K562 (cell line): Measurements from ENCODE around the gene POLD3. TPM values are rescaled to one million over a fixed set of nuclear protein-coding genes. Genes with fewer than 3 reads are reported as not detected.

Source experiments
- ATAC-seq: fragments of 200-7000 bp; cut with Tn5 transposase; 3 replicates; pipeline ENCODE4 v1.9.1; 2020; ENCODE audit warnings: moderate library complexity
- BruUV-seq: library from RNA; stranded (reverse); fragments of 400-500 nt; replicated peaks from 2 replicates; lab custom pipeline; 2021; lab: Mats Ljungman, UMichigan
- CTCF ChIA-PET: fragments of 300-600 bp; formaldehyde crosslinking; extraction: SDS; loops from one replicate; lab custom pipeline; 2021; ENCODE audit warnings: low intra/inter-chr PET ratio; lab: Yijun Ruan, JAX
- POLR2A ChIA-PET: fragments of 300-600, 350-650 bp; sonication (Branson Sonifier 250); formaldehyde crosslinking; extraction: SDS; loops from one replicate; lab custom pipeline; 2021; ENCODE audit warnings: antibody characterized with exemption, inconsistent platforms; lab: Yijun Ruan, JAX
- DNase-seq, 4 experiments: peaks; one replicate each; pipeline versions ENCODE4 v3.0.0 to v3.0.0-alpha.2; 2011 to 2018; ENCODE audit warnings: low spot score in 3 of 4, mixed read lengths in 3 of 4; ENCODE audit errors: extremely low read depth in 1 of 4
- FAIRE-seq: peaks from 2 replicates; lab custom pipeline; 2011; peaks lifted over from hg19 to GRCh38; lab: Jason Lieb, UNC
- H2AFZ ChIP-seq: 2 replicates; pipeline ENCODE4 v1.6.0; 2011; ENCODE audit warnings: low read depth, low read length, control low read depth, inconsistent platforms
- H3K27ac ChIP-seq: fragments of 200-600 bp; 3 replicates; pipeline ENCODE4 v1.8.0; 2011; ENCODE audit warnings: low read depth, mild to moderate bottlenecking, control low read depth, inconsistent platforms, low read length, moderate library complexity, mixed read lengths; ENCODE audit errors: extremely low read depth
- H3K27me3 ChIP-seq, 2 experiments: fragments of 300-600 bp in 1 of 2; 2 replicates in 1 of 2; 3 replicates in 1 of 2; pipeline versions ENCODE4 v1.6.0 to v1.8.0; 2011; ENCODE audit warnings: inconsistent platforms in 2 of 2, low read length in 2 of 2, mild to moderate bottlenecking in 1 of 2, mixed read lengths in 1 of 2, moderate library complexity in 1 of 2; ENCODE audit not compliant: control insufficient read depth in 2 of 2, insufficient read depth in 2 of 2
- H3K36me3 ChIP-seq: fragments of 300-600 bp; 3 replicates; pipeline ENCODE4 v1.8.0; 2011; ENCODE audit warnings: mild to moderate bottlenecking, low read length, inconsistent platforms; ENCODE audit not compliant: control insufficient read depth, insufficient read depth
- H3K4me1 ChIP-seq, 2 experiments: fragments of 200-600 bp in 1 of 2; replicated peaks in 1 of 2; 2 replicates in 1 of 2; 3 replicates in 1 of 2; pipeline versions ENCODE4 v1.5.1 to v1.8.0; 2011; ENCODE audit warnings: inconsistent platforms in 2 of 2, low read length in 2 of 2, mild to moderate bottlenecking in 1 of 2, mixed read lengths in 1 of 2, moderate library complexity in 1 of 2; ENCODE audit not compliant: control insufficient read depth in 2 of 2, insufficient read depth in 2 of 2
- H3K4me2 ChIP-seq: 2 replicates; pipeline ENCODE4 v1.6.1; 2011; ENCODE audit warnings: low read length, control low read depth, inconsistent platforms, mixed read lengths; ENCODE audit not compliant: insufficient read depth
- H3K4me3 ChIP-seq: fragments of 200-600 bp; sonication (generic), shearing (Covaris generic); 2 replicates; pipeline ENCODE4 v1.5.1; 2016; ENCODE audit warnings: control low read depth, inconsistent platforms
- H3K79me2 ChIP-seq: fragments of 200-600 bp; 3 replicates; pipeline ENCODE4 v1.8.0; 2011; ENCODE audit warnings: low read length, inconsistent platforms; ENCODE audit not compliant: control insufficient read depth, insufficient read depth
- H3K9ac ChIP-seq, 2 experiments: 2 replicates each; pipeline versions ENCODE4 v1.6.0 to v1.6.1; 2011; ENCODE audit warnings: low read depth in 2 of 2, low read length in 2 of 2, control low read depth in 1 of 2, inconsistent platforms in 1 of 2, mild to moderate bottlenecking in 1 of 2, mixed read lengths in 1 of 2; ENCODE audit not compliant: insufficient read depth in 1 of 2
- H3K9me1 ChIP-seq: one replicate; pipeline ENCODE4 v1.6.0; 2011; ENCODE audit warnings: inconsistent platforms, mild to moderate bottlenecking, low read length, moderate library complexity; ENCODE audit not compliant: control insufficient read depth, insufficient read depth
- H3K9me3 ChIP-seq: replicated peaks from 2 replicates; pipeline ENCODE4 v1.5.1; 2011; ENCODE audit warnings: low read depth, low read length, inconsistent platforms; ENCODE audit not compliant: control insufficient read depth, insufficient read depth
- H4K20me1 ChIP-seq: replicated peaks from 2 replicates; pipeline ENCODE4 v1.6.1; 2011; ENCODE audit warnings: low read length, inconsistent platforms, mixed read lengths; ENCODE audit not compliant: control insufficient read depth, insufficient read depth
- E2F3 ChIP-seq: fragments of 250-450 bp; sonication (Bioruptor Pico); IDR thresholded peaks from 2 replicates; pipeline ENCODE4 v1.4.0; 2020; ENCODE audit warnings: mild to moderate bottlenecking
- ELF4 ChIP-seq: fragments of 450-650 bp; formaldehyde crosslinking; IDR thresholded peaks from 2 replicates; pipeline ENCODE4 v1.4.0; 2022; ENCODE audit warnings: missing genetic modification characterization
- GABPB1 ChIP-seq: sonication (generic); formaldehyde crosslinking; IDR thresholded peaks from 2 replicates; pipeline ENCODE4 v1.8.0; 2022; ENCODE audit warnings: mild to moderate bottlenecking, missing genetic modification reagents
- MED1 ChIP-seq: sonication (generic); formaldehyde crosslinking; IDR thresholded peaks from 2 replicates; pipeline ENCODE4 v1.8.1; 2023; ENCODE audit warnings: missing genetic modification reagents, borderline replicate concordance
- NCOA2 ChIP-seq, 2 experiments: fragments of 450-650 bp; IDR thresholded peaks; 2 replicates each; pipeline ENCODE4 v1.6.1; 2018; ENCODE audit warnings: mild to moderate bottlenecking in 2 of 2, moderate library complexity in 1 of 2; ENCODE audit not compliant: partially characterized antibody in 2 of 2
- PRPF4 ChIP-seq: fragments of 200-400 bp; formaldehyde crosslinking; IDR thresholded peaks from one replicate; pipeline ENCODE4 v1.6.1; 2017; ENCODE audit warnings: low read length, low read depth, mild to moderate bottlenecking; ENCODE audit not compliant: insufficient read depth, poor library complexity, severe bottlenecking
- RAD21 ChIP-seq, 2 experiments: fragments of 250-450 bp in 1 of 2; fragments of 450-650 bp in 1 of 2; sonication (Bioruptor Pico) in 1 of 2; formaldehyde crosslinking in 1 of 2; IDR thresholded peaks in 1 of 2; conservative IDR thresholded peaks in 1 of 2; 2 replicates each; pipeline versions ENCODE4 v1.4.0 to v1.8.0; 2020 to 2022; ENCODE audit warnings: mild to moderate bottlenecking in 2 of 2, moderate library complexity in 1 of 2
- SIN3A ChIP-seq, 2 experiments: fragments of 150-350 bp in 1 of 2; IDR thresholded peaks; 2 replicates each; pipeline ENCODE4 v1.6.1; 2011 to 2016; ENCODE audit warnings: borderline replicate concordance in 2 of 2, low read depth in 2 of 2, low read length in 2 of 2, mild to moderate bottlenecking in 2 of 2, moderate library complexity in 2 of 2; ENCODE audit not compliant: control insufficient read depth in 1 of 2
- SMARCE1 ChIP-seq: fragments of 450-650 bp; IDR thresholded peaks from 2 replicates; pipeline ENCODE4 v1.7.1; 2016; ENCODE audit warnings: mild to moderate bottlenecking
- SNRNP70 ChIP-seq: fragments of 200-400 bp; formaldehyde crosslinking; optimal IDR thresholded peaks from 2 replicates; pipeline ENCODE3; 2017; ENCODE audit warnings: low read depth, low read length
- ZNF217 ChIP-seq: sonication (generic); formaldehyde crosslinking; IDR thresholded peaks from 2 replicates; pipeline ENCODE4 v1.8.0; 2022; ENCODE audit warnings: mild to moderate bottlenecking, missing genetic modification reagents
- ZSCAN32 ChIP-seq: fragments of 450-650 bp; formaldehyde crosslinking; IDR thresholded peaks from 2 replicates; pipeline ENCODE4 v1.4.0; 2020; ENCODE audit warnings: mild to moderate bottlenecking, moderate library complexity
- WGBS: fragments of 100-300 bp; shearing (Covaris generic); methylation state at CpG from one replicate; pipeline ENCODE4 v1.1.6; 2016; ENCODE audit warnings: low coverage, mixed read lengths; ENCODE audit not compliant: insufficient coverage; ENCODE audit errors: missing lambda C conversion rate; 5-methylcytosine and 5-hydroxymethylcytosine counted together
- in situ Hi-C: fragments of 300-500 bp; cut with MboI; formaldehyde crosslinking; loops from 4 replicates; pipeline ENCODE4 v1.15.0; 2018; ENCODE audit warnings: inconsistent platforms, mixed read lengths
- intact Hi-C: fragments of 100-400 bp; cut with micrococcal nuclease; formaldehyde crosslinking; loops from 2 replicates; pipeline ENCODE4 v1.14.2; 2022
- polyA plus RNA-seq, 8 experiments: library from polyadenylated mRNA; depleted of rRNA in 4 of 8; stranded (reverse) in 5 of 8; unstranded in 3 of 8; fragments of >200 nt; fragmentation: Nextera tagmentation in 2 of 8; fragmentation: Illumina TruSeq in 1 of 8; extraction: Ambion mirVana in 2 of 8; extraction: Trizol in 1 of 8; gene quantifications; 2 replicates each; pipeline versions ENCODE4 v1.2.1 to v1.2.3, GENCODE V29; 2011 to 2014; ENCODE audit warnings: inconsistent platforms in 1 of 8, missing spikeins in 1 of 8
- total RNA-seq, 7 experiments: library from RNA; depleted of rRNA in 6 of 7; stranded (reverse); fragments of >200 nt in 6 of 7; fragmentation: Illumina TruSeq in 2 of 7; extraction: Trizol in 2 of 7; gene quantifications; 2 replicates each; pipeline versions ENCODE4 v1.2.1 to v1.2.3, GENCODE V29; 2011 to 2021; ENCODE audit warnings: low replicate concordance in 1 of 7
- TF ChIP-seq, protein P1 (sequence below): fragments of 250-450 bp; sonication (Bioruptor Pico); IDR thresholded peaks from 2 replicates; pipeline ENCODE4 v1.4.0; 2020
- TF ChIP-seq, protein P2 (sequence below): fragments of 450-650 bp; formaldehyde crosslinking; IDR thresholded peaks from 2 replicates; pipeline ENCODE4 v1.4.0; 2022; ENCODE audit warnings: mild to moderate bottlenecking, moderate library complexity

POLD3 gene
- total and polyA plus RNA-seq, 9 of the 15 experiments (the other 6 are each of a cell fraction or from before 2014, with no cell fraction given) = 10.6 to 40.1 (median 24.6) TPM

- no TSS peak for BruUV-seq
- POLR2A ChIA-PET = no interaction called here
- 86% methylated on average over 3 of the region's 3 CpGs for WGBS
- TF ChIP-seq ZSCAN32 = no peak
- no peak for TF ChIP-seq PRPF4
- TF ChIP-seq E2F3 (CRISPR knock-in tag) = no peak
- no peak for TF ChIP-seq NCOA2 (IDR thresholded peaks at IDR 0.05; ENCODE audit: partially characterized antibody in 2 of 2)
- no peak for TF ChIP-seq SNRNP70
- TF ChIP-seq, protein P1, sequence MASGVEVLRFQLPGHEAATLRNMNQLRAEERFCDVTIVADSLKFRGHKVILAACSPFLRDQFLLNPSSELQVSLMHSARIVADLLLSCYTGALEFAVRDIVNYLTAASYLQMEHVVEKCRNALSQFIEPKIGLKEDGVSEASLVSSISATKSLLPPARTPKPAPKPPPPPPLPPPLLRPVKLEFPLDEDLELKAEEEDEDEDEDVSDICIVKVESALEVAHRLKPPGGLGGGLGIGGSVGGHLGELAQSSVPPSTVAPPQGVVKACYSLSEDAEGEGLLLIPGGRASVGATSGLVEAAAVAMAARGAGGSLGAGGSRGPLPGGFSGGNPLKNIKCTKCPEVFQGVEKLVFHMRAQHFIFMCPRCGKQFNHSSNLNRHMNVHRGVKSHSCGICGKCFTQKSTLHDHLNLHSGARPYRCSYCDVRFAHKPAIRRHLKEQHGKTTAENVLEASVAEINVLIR (CRISPR knock-in tag) = no peak
- TF ChIP-seq GABPB1 (CRISPR knock-in tag) = no peak
- TF ChIP-seq ZNF217 (CRISPR knock-in tag) = no peak
- TF ChIP-seq SMARCE1 = no peak
- TF ChIP-seq MED1 (CRISPR knock-in tag) = no peak
- no peak for TF ChIP-seq SIN3A (IDR thresholded peaks at IDR 0.05; ENCODE audit: borderline replicate concordance in 2 of 2, control insufficient read depth in 1 of 2, low read depth in 2 of 2, low read length in 2 of 2)
- TF ChIP-seq, protein P2, sequence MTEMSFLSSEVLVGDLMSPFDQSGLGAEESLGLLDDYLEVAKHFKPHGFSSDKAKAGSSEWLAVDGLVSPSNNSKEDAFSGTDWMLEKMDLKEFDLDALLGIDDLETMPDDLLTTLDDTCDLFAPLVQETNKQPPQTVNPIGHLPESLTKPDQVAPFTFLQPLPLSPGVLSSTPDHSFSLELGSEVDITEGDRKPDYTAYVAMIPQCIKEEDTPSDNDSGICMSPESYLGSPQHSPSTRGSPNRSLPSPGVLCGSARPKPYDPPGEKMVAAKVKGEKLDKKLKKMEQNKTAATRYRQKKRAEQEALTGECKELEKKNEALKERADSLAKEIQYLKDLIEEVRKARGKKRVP = no peak
- TF ChIP-seq ELF4 (CRISPR knock-in tag) = no peak
- no peak for TF ChIP-seq RAD21 (CRISPR knock-in tag; conservative IDR thresholded peaks at IDR 0.05 in 1 of 2, IDR thresholded peaks at IDR 0.05 in 1 of 2)
These were observed 55.4 kb downstream of the POLD3 start for GRCh38 chr11:74647831-74648230.

More at GRCh38 chr11:74647831-74648230, 55.4 kb downstream of the POLD3 start:
- CTCF ChIA-PET = no interaction called here
- Histone ChIP-seq H3K27me3 (no peaks in the 10 kb centered on the region), H3K9me1 (no peaks in the 10 kb centered on the region), H4K20me1 (no peaks in the 10 kb centered on the region), H3K9ac (no peak overlapping the region), H3K4me3 (no peak overlapping the region), H3K9me3 (no peaks in the 10 kb centered on the region), H3K79me2 (no peaks in the 10 kb centered on the region), H2AFZ (no peak overlapping the region), H3K36me3 (peaks cover 15% of the 10 kb centered on the region; the same call in 1 of the 3 replicates), H3K27ac (no peak overlapping the region), H3K4me2 (no peak overlapping the region), H3K4me1 (peaks cover 0 to 9% of the 10 kb centered on the region in 2 experiments; a peak in 3 of 5 replicates)
- intact Hi-C loops = no loop called here
- DNase-seq (no peak), ATAC-seq (no peak), FAIRE-seq (no peak)
- in situ Hi-C loops = no loop called here
